Measurements from ENCODE around the gene LGALS3BP.
"Not testable (repeated sequence)": the region's sequence is repeated elsewhere in the genome, so short reads cannot be mapped to it uniquely, and the experiment has no call there.

LGALS3BP gene

DNA sequence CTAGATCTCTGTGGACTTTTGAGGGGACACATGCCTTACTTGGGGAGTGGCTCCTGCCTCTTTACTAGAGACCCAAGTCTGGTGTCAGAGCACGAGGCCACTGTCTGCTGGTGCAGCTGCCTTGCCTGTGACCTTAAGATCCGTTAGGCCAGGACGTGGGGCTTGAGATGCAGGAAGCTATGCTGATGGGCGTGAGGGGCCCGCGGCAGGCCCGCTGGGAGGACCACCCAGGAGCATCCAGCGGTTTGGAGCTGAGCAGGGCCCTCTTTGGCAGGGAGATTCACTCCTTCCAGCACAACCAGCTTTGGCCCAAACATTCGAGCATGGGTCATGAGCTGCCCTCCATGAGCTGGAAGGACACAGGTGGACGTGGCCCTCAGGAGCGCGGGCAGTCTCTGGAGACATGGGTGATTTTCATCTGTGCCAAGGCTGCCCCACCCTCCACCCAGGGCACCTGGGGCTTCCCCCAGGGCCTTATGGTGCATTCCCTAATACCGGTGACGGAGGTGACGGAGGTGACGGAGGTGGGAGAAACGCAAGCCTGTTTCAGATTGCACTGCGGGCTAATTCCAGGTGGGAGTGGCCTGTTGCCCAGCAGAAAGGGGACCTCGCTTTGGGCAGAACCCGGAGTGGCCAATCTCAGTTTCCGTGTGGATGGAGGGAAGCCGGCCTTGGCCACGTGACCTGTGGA is 12.7 kb downstream of the LGALS3BP start:
- DNase-seq (ENCODE audit: low read depth in 2 of 2, low spot score in 1 of 2) = no peak

- no peak for DNase-seq (ENCODE audit: low read depth in 2 of 2, low spot score in 1 of 2)
Observed at GRCh38 chr17:78966123-78966813, 13.5 kb downstream of the LGALS3BP start.

GRCh38 chr17:78965491-78965924 is 14.2 kb downstream of the LGALS3BP start:
- no peak for DNase-seq (ENCODE audit: low read depth in 2 of 2, low spot score in 1 of 2)

GRCh38 chr17:78963378-78963777 is 16.3 kb downstream of the LGALS3BP start:
- no peak for DNase-seq (ENCODE audit: low read depth in 2 of 2, low spot score in 1 of 2)

DNA sequence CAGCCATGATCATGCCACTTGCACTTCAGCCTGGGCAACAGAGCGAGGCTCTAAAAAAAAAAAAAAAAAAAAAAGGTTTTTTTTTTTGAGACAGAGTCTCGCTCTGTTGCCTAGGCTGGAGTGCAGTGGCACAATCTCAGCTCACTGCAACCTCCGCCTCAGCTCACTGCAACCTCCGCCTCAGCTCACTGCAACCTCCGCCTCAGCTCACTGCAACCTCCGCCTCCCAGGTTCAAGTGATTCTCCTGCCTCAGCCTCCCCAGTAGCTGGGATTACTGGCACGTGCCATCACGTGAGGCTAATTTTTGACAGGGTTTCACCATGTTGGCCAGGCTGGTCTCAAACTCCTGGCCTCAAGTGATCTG is 16.8 kb downstream of the LGALS3BP start:
- DNase-seq (ENCODE audit: low read depth in 2 of 2, low spot score in 1 of 2) = not testable (repeated sequence)

GRCh38 chr17:78962345-78962983 is 17.3 kb downstream of the LGALS3BP start:
- no peak for DNase-seq (ENCODE audit: low read depth in 2 of 2, low spot score in 1 of 2)

- DNase-seq (ENCODE audit: low read depth in 2 of 2, low spot score in 1 of 2) = no peak
Observed at GRCh38 chr17:78961571-78961970, 18.2 kb downstream of the LGALS3BP start.

DNA sequence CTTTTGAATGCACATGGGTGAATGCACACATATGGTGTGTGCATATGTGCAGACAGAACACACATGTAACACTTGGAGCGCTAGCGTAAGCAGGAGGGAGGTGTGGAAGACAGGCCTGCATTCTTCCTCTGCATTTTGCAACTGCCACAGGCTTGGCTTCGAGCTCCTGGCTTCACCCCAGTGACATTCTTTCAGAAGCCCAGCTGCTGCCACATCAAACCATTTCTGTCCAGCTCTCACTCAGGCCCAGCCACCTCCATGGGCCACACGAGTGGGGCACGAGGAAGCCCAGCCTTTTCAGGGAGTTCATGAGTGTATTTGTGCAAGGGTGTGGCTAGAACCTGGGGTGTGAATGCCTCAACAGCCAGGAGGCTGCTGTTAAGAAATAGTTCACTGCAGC is 18.8 kb downstream of the LGALS3BP start:
- DNase-seq (ENCODE audit: low read depth in 2 of 2, low spot score in 1 of 2) = no peak

DNA sequence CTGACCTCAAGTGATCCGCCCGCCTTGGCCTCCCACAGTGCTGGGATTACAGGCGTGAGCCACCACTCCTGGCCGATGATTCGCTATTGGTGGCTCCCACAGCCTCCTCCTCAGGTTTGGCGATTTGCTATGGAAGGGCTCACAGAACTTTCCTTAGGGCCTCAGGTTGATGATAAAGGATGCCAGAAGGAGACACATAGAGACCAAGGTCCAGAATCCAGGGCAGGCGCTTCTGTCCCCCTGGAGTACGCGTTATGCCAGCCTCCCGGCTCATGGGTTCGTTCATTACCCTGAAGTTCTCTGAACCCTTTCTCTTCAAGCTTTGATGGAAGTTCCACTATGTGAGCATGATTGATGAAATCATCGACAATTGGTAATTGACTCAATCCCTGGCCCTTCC is 19.9 kb downstream of the LGALS3BP start:
- DNase-seq (ENCODE audit: low read depth in 2 of 2, low spot score in 1 of 2) = no peak

- DNase-seq (ENCODE audit: low read depth in 2 of 2, low spot score in 1 of 2) = no peak
Observed at GRCh38 chr17:78958641-78959127, 21.0 kb downstream of the LGALS3BP start.

GRCh38 chr17:78957128-78957527 is 22.6 kb downstream of the LGALS3BP start:
- DNase-seq (ENCODE audit: low read depth in 2 of 2, low spot score in 1 of 2) = no peak

GRCh38 chr17:78956254-78956653 is 23.5 kb downstream of the LGALS3BP start:
- DNase-seq (ENCODE audit: low read depth in 2 of 2, low spot score in 1 of 2) = no peak

DNA sequence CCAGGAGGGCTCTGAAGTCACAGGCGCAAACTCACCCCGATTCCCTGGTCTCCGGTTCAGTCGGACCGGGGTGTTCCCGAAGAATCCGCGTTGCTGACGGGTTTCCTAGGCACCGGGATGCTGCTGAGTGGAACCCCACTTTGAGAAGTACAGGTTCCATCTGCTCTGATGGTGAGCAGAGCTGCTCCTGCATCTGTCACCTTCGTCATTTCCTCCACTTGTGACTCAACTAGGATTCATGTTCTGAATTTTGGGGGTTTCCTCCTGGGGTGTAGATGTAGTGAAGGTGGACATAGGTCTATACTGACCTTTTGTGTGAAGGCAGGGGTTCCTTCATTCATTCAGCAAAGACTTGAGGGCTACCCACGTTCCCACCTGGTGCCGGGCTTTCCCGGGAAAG is 25.0 kb downstream of the LGALS3BP start:
- DNase-seq (ENCODE audit: low read depth in 2 of 2, low spot score in 1 of 2) = no peak

GRCh38 chr17:78953356-78954350 is 26.1 kb downstream of the LGALS3BP start:
- no peak for DNase-seq (ENCODE audit: low read depth in 2 of 2, low spot score in 1 of 2)

- no peak for DNase-seq (ENCODE audit: low read depth in 2 of 2, low spot score in 1 of 2)
Observed at GRCh38 chr17:78952706-78953105, 27.0 kb downstream of the LGALS3BP start.

DNA sequence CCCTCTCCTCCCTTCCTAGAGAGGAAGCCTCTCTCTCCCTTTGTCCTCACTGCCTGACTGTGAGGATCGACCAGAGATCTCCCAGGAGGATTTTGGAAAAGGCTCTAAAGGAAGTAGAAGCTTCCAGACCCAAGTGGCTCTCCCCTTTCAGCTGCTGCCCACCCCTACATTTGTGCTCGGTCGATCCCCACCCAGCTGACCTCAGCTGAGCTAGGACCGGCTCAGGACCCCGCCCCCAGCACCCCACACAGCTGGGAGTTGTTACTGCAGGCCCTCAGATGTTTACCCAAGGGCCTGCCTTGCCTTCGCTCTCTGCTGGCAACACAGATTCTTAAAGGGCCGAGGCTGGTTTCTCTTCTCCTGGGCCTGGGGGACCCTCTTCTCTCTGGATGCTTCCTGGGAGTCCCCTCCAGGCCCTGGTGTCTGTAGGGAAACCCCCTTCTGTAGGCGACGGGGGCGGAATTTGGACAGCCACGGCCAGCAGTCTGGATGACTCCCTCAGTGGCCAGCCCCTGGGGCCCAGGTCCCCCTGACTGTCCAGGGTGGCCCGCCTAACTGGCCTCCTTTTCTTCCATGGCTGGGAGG is 27.7 kb downstream of the LGALS3BP start:
- DNase-seq (ENCODE audit: low read depth in 2 of 2, low spot score in 1 of 2) = no peak

GRCh38 chr17:78950870-78951269 is 28.9 kb downstream of the LGALS3BP start:
- DNase-seq (ENCODE audit: low read depth in 2 of 2, low spot score in 1 of 2) = no peak

DNA sequence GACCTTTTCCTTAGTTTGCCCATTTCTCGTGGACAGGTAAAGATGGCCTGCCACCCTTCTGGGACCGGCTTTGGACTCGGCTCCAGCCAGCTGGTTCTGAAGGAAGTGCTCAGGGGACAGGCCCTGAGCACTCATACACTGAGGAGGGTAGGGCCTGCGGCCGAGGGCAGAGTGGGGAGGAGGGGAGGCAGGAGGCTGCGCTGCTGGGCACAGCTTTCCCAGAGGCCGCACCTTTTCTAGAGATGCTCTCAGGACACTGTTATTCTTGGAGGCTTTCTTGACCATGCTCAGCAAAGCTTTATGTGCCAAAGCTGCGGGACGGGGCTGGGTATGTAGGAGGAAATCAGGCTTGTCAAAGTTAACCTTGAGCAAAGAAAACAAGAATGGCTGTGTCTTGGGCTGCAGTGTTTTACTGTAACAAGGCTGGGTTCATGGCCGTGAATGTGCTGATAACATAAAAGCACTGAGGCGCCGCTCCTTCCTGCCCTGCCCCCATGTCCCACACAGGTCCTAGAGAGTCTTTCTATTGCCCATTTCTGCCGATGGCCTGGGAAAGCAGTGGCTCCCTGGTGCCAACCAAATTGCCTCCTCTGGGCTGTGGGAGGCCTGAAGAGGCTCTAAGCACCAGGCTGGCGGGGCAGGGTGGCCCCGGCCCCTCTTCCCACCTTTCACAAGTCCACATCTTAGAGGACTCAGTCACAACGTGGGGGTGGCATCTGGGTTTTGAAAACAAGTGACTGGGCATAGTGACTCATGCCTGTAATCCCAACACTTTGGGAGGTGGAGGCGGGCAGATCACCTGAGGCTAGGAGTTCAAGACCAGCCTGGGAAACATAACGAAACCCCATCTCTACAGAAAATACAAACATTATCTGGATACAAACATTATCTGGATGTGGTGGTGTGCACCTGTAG is 32.2 kb downstream of the LGALS3BP start:
- no peak for DNase-seq (ENCODE audit: low read depth in 2 of 2, low spot score in 1 of 2)

DNA sequence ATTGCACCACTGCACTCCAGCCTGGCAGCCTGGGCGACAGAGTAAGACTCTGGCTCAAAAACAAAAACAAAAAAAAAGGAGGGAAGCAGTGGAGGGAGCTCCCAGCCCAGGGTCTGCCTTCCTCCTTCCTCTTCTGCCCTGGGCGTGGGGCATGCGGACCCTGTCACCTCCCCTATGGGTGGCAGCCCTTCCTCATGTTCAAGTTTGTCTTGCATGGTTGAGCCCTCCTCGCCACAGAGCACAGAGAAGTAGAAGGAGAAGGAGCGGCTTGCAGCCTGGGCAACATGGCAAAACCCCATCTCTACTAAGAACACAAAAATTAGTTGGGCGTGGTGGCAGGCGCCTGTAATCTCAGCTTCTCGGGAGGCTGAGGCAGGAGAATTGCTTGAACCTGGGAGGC is 33.1 kb downstream of the LGALS3BP start:
- DNase-seq (ENCODE audit: low read depth in 2 of 2, low spot score in 1 of 2) = no peak

DNA sequence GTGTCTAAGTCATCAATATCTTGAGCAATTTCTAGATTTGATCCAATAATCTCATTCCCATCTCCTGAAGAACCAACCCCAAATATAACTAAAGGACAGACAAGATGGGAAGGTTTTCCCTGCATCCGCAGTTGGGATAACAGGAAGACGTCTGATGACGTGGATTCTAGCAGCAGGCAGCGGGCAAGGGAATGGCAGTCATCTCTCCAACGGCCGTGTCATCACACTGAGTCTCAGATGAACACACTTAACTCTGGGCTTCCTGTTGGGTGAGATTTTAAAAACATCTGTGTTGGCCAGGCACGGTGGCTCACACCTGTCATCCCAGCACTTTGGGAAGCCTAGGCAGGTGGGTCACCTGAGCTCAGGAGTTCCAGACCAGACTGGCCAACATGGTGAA is 33.6 kb downstream of the LGALS3BP start:
- DNase-seq (ENCODE audit: low read depth in 2 of 2, low spot score in 1 of 2) = no peak
